ENCODE measurements around the gene COL20A1. TPM values are rescaled to one million over a fixed set of nuclear protein-coding genes. Genes with fewer than 3 reads are reported as not detected.
"Not testable (repeated sequence)": the region's sequence is repeated elsewhere in the genome, so short reads cannot be mapped to it uniquely, and the experiment has no call there.

Gene COL20A1
- total RNA-seq, 1 experiment from 2014 or later: not detected

DNA sequence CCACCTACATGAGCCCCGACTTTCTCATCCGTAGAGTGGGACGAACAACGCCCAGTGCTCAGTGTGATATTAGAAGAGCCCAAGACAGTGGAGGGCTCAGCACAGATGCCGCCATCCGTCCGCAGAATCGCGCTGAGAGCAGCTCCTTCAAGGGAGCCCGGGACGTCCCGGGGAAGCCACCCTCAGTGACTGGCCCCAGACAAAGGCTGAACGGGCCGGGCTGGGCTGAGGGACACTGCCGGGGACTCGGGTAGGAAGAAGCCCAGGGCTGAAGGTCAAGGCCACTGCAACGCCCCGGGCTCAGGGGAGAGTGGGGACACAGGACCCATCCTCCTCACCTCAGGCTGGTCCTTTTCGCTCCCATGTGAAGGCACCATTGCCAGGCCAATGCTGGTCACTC is 81.0 kb downstream of the COL20A1 start:
- no peak for DNase-seq (ENCODE audit: low read depth)

DNA sequence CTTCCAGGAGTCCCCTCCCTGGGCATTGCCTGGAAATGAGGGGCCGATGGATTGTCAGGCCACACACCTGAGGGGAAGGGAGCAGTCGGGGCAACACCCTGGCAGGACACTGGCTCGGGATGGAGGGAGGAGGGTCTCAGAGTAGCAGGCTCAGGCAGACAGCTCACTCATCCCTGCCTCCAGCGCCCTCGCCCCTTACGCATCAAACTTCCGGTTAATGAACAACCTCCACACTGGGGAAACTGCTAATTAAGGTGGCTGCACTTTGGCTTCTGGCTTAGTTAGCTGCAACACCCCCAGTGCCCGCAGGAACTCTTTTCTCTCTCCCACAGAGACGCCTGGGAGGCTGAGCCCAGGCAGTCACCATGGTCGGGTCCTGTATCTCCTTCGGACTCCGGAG is 81.5 kb downstream of the COL20A1 start:
- no peak for DNase-seq (ENCODE audit: low read depth)

DNA sequence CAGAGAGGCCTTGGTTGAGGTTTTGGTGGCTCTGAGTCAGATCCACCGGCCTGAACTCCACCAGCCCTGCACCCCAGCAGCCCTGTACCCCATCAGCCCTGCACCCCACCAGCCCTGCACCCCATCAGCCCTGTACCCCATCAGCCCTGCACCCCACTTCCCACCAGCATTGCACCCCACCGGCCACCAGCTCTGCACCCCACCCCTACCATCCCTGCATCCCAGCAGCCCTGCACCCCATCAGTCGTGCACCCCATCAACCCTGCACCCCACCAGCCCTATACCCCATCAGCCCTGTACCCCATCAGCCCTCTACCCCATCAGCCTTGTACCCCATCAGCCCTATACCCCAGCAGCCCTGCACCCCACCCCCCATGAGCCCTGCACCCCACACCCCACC is 82.5 kb downstream of the COL20A1 start:
- DNase-seq (ENCODE audit: low read depth): no peak

DNA sequence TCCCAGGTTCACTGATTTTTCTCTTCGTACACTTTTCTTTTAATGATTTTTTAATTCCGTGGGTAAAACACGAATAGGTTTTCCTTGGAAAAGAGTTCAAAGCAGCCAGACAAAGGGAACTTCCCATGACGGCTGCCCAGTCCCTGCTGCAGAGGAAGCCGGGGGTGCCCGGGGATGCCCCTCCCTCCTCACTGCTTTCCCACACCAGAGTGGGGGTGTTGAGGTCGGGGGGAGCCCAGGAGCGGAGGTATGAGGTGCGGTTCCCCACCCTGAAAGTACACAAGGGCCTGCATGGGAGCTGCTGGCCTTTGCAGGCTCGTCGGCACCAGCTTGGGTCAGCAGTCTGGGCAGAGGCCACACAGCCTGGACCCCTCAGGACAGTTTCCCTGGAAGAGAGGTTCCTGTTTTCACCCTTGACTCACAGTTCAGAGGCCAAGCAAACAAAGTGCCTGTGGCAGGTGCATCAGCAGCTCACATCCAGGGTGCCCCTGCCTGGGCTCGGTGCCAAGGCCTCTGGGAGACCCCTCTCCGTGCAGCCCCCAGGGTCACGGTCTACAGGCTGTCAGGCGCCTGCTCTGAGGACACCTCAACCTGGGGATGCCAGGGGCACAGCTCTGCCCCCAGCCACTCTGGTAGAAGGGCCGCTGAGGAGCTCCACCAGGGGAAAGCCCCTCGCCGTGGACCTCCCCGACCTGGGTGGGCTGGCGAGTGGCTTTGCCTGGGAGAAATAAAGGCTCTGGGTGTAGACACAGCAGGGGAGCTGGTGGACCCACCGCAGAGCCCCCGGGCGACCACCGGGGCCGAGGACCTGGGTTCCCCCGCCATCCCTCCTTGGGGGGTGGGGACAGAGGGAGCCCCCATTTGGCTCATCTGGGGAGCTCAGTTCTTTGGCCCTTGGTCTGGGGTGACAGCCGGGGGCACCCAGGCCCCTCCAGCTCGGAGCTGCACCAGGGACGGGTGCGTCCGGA is 83.6 kb downstream of the COL20A1 start:
- DNase-seq (ENCODE audit: low read depth): no peak

DNA sequence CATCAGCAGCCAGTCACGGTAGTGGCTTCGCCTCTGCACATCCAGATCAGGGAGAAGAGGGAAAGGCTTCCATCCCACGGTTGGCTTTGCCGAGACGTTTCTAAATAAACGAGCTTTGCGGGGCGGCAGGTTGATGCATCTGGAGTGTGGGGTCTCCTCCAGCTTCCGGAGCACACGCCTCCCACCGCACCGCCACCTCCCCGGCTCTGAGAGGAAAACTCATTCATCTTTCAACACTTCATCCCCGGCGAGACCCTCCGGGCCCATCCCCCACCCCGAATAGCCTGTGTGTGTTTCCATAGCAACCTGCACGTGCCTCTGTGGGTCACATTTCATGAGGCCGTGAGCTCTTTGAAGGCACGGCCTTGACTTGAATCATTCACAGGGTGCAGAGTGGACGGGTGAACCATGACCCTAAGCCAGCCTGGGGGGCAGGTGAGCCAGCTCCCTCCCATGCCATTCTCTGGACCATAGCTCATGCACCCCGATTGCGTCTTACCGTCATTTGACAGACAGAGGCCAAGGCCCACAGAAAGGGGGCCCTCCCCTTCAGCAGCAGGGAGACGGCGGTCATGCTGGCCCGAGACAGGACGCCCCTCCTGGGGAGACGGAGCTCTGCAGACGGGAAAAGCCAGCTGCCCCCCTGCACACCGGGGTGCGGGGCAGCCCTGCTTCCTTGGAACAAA is 84.4 kb downstream of the COL20A1 start:
- no peak for DNase-seq (ENCODE audit: low read depth)

DNA sequence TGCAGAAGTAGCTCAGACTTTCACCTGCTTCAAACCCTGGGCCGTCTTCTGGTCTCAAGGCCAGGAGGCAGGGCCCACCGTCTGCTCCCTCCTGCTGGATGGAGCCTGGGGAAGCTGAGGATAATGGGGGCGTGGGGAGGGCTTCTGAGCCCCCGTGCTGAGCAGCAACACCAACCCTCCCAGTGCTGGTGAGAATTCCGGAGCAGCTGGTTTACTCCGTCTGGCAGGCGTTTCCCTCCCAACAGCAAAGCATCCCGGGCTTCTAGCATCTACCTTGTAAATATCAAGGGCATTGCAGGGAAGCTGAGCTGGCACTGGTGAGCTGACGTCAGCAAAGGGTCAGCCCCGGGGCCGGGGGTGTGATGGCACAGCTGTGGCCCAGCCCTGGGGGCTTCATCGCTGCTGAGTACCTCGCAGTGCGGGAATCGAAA is 85.0 kb downstream of the COL20A1 start:
- no peak for DNase-seq (ENCODE audit: low read depth)

DNA sequence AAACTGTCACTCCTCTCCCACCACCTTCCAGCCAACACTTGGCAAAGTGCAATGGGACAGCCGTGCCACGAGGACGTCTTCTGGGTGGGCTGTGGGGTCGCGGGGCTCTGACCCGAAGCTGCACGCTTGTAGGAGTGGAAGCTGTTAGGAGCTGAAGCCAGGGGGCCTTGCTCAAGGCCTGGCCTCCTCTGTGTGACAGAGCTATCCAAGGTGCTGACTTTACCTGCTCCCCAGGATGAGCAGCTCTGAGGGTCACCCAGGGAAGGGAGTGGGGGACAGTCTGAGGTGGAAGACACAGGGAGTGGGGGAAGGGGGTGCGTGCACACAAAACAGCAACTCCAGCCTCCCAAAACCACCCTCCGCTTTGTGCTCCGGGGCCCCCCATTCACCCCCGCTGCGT is 85.6 kb downstream of the COL20A1 start:
- no peak for DNase-seq (ENCODE audit: low read depth)

DNA sequence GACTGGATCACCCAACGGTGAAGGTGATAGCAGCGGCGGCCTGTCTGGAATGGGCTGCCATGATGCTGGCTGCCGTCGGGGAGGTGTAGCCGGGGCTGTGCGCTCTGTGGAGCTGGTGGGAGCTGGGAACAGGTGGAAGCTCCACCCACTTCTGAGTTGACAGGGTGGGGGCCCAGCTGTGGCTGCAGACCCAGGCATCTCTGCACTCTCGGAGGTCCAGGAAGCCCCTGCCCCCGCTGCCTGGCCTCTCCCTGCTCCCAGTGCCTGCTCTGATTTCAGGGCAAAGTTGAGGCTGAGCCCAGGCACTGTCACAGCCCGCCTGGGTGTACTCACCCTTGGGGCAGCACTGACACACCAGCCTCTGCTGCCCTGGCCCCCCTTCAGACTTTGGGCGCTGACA is 86.3 kb downstream of the COL20A1 start:
- no peak for DNase-seq (ENCODE audit: low read depth)

DNA sequence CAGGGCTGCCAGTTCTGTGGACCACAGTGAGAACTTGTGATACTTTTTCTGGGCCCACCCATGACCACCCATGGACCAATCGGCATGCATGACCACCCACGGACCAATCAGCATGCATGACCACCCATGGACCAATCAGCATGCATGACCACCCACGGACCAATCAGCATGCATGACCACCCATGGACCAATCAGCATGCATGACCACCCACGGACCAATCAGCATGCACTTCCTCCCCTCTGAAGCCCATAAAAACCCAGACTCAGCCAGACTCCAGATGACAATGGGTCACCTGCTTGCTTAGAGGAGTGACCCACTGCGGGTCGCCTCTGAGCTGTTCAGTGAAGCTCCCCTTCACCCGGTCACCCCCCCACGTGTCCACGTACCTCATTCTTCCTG is 86.9 kb downstream of the COL20A1 start:
- not testable (repeated sequence) for DNase-seq (ENCODE audit: low read depth)

DNA sequence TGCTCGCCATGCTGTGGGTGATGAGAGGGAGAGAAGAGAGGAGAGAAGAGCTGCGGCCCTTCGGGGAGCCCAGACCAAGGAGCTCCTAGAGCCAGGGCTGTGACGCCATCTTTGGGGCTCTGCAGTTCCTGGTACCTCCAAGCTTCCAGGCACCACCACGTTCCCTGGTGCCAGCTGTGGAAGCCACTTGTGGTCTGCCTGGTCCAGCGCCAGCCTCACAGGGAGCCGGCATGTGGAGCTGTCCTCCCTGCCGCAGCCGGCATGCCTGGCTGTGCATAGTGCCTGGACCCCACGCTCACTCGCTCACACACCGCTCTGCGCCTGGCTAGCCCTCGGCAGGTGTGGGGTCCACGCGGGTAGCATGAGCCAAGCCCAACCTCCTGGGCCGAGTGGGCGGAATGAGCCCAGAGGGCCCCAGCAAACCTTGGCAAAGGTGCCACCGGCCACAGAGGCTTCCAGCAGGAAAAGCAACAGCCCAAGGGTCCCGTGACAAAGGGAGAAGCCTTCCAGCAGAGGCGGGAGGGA is 87.4 kb downstream of the COL20A1 start:
- no peak for DNase-seq (ENCODE audit: low read depth)

DNA sequence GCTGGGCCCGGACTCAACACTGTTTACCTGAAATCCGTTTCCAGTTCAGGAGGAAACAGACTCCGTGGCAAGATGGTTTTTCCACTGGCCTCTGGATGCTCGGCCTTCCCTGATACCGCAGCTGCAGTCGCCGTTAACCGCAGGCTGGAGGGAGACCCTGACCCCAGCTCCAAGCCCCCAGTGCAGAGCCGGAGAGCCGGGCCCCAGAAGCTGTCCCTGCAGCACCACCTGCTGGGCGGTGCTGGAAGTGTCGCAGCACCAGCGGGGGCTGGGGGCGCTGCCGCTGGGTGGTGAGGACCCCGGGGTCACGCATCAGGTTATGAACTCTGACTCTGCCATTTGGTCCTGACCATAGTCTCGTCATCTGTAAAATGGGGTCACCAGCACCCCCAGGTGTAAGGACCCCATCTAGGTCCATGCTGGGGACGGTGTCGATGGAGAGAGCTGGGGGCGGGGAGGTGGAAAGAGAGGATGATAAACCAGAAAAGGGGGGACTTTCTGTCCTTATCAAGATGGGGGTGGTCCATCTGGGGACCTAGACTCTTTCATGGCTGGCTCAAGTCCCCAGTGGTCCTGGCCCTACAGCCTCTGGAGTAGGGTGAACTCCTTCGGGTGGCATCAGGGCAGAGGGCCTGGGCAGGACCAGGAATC is 88.9 kb downstream of the COL20A1 start:
- no peak for DNase-seq (ENCODE audit: low read depth)

DNA sequence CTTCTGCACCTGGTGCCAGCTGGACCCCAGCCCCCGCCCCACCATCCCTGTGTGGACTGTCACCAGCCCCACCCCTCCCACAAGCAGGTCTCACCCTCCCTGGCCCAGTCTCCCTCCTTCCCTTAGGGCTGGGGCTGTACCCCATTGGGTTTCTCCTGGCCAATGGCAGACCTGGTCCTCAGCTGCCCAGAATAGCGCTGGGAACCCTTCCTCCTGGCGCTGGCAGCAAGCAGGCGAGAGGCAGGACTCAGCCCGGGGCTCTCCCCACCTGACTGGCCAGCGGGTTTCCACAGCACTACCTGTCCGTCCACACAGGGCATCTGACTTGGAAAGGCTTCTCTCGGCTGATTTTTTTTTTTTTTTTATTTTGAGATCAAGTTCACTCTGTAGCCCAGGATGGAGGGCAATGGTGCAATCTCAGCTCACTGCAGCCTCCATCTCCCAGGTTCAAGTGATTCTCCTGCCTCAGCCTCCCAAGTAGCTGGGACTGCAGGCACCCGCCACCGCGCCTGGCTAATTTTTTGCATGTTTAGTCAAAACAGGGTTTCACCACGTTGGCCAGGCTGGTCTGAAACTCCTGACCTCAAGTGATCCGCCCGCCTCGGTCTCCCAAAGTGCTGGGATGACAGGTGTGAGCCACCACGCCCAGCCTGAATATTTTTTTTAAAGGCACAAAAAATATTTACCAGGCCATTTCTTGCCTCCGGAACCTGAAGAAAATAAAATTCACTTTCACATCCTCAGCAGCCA is 89.7 kb downstream of the COL20A1 start:
- DNase-seq (ENCODE audit: low read depth): no peak

DNA sequence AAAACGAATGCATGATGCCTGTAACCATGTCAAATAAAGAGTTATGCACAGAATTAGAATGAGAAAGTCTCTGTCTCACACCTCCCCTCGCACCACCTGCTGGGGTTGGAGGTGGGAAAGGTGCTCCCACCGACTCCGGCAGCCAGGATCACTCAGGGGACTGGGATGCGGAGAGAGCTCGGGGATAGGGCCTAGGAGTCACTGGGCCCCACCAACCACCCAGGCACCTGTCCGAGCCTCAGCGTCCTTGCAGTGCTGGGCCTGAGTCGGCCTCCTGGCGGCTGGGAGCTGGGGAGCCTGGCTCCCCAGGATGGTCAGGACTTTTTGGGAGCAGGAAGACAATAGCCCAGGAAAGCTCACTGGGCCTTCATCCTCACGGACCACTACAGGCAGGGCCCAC is 90.6 kb downstream of the COL20A1 start:
- no peak for DNase-seq (ENCODE audit: low read depth)

DNA sequence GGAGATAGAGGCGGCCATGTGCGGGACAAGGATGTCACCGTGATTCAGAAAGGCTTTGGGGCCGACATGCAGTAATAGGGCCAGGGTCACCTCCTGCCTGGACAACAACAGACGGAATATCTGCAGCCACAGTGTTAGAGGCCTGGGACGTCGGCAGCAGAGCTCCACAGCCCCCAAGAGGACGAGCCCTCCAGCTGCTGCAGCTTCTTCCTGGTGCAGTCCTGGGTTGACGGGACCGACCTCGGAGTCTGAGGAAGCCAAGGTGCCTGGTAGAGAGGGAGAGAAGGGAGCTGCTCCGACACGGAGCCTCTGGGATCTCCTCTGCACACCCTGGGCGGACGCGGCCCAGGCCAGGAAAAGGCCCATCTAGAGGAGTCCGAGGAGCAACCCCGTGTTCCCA is 91.3 kb downstream of the COL20A1 start:
- no peak for DNase-seq (ENCODE audit: low read depth)

Other genes with a start within 250 kb of the COL20A1 start
- 21.2 and 22.1 TPM in 2 replicates for gene YTHDF1, start 77.1 kb upstream of the COL20A1 start, total RNA-seq (2014; rRNA removed; shearing (Covaris generic))
- gene BIRC7, start 57.3 kb upstream of the COL20A1 start, total RNA-seq (2014; rRNA removed; shearing (Covaris generic)): not detected in 2 replicates
- gene NKAIN4, start 38.7 kb upstream of the COL20A1 start, total RNA-seq (2014; rRNA removed; shearing (Covaris generic)): not detected in 2 replicates
- gene ARFGAP1, start 20.4 kb upstream of the COL20A1 start, total RNA-seq (2014; rRNA removed; shearing (Covaris generic)): 29.0 and 35.7 TPM in 2 replicates
- gene CHRNA4, start 68.2 kb downstream of the COL20A1 start, total RNA-seq (2014; rRNA removed; shearing (Covaris generic)): not detected in 2 replicates
- 0.10 and 2.5 TPM in 2 replicates for gene KCNQ2, start 179.5 kb downstream of the COL20A1 start, total RNA-seq (2014; rRNA removed; shearing (Covaris generic))
- 14.1 and 17.6 TPM in 2 replicates for gene EEF1A2, start 205.9 kb downstream of the COL20A1 start, total RNA-seq (2014; rRNA removed; shearing (Covaris generic))
- 140 and 185 TPM in 2 replicates for gene PPDPF, start 227.6 kb downstream of the COL20A1 start, total RNA-seq (2014; rRNA removed; shearing (Covaris generic))
- 0.48 TPM in 1 of 2 replicates, not detected in the other for gene PTK6, start 244.2 kb downstream of the COL20A1 start, total RNA-seq (2014; rRNA removed; shearing (Covaris generic))

Data from RPMI7951 (cell line).